Measurements from ENCODE around the gene PDSS1.
"Not testable (repeated sequence)": the region's sequence is repeated elsewhere in the genome, so short reads cannot be mapped to it uniquely, and the experiment has no call there.

DNA sequence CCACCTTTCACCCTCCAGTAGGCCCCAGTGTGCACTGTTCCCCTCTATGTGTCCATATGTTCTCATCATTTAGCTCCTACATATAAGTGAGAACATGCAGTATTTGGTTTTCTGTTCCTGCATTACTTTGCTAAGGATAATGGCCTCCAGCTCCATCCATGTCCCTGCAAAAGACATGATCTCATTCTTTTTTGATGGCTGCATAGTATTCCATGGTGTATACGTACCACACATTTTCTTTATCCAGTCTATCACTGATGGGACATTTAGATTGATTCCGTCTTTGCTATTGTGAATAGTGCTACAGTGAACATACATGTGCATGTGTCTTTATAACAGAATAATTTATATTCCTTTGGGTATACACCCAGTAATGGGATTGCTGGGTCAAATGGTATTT, 92.3 kb downstream of the PDSS1 start:
- TF ChIP-seq, protein P1, sequence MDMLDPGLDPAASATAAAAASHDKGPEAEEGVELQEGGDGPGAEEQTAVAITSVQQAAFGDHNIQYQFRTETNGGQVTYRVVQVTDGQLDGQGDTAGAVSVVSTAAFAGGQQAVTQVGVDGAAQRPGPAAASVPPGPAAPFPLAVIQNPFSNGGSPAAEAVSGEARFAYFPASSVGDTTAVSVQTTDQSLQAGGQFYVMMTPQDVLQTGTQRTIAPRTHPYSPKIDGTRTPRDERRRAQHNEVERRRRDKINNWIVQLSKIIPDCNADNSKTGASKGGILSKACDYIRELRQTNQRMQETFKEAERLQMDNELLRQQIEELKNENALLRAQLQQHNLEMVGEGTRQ (IDR thresholded peaks at IDR 0.05; ENCODE audit: low read depth, low read length) = not testable (repeated sequence)
- TF ChIP-seq, protein P1 (CRISPR knock-in tag; IDR thresholded peaks at IDR 0.05; ENCODE audit: borderline replicate concordance) = not testable (repeated sequence)
- TF ChIP-seq ATF7 (IDR thresholded peaks at IDR 0.05); ATF7 (CRISPR knock-in tag; IDR thresholded peaks at IDR 0.05); HOXD1 (CRISPR knock-in tag; IDR thresholded peaks at IDR 0.05); ZFP41 (CRISPR knock-in tag; IDR thresholded peaks at IDR 0.05; ENCODE audit: borderline replicate concordance); POLR2AphosphoS5 (IDR thresholded peaks at IDR 0.05; ENCODE audit: low read depth, low read length); MEIS2 (CRISPR knock-in tag; IDR thresholded peaks at IDR 0.05): not testable (repeated sequence)
- TF ChIP-seq, protein P2, sequence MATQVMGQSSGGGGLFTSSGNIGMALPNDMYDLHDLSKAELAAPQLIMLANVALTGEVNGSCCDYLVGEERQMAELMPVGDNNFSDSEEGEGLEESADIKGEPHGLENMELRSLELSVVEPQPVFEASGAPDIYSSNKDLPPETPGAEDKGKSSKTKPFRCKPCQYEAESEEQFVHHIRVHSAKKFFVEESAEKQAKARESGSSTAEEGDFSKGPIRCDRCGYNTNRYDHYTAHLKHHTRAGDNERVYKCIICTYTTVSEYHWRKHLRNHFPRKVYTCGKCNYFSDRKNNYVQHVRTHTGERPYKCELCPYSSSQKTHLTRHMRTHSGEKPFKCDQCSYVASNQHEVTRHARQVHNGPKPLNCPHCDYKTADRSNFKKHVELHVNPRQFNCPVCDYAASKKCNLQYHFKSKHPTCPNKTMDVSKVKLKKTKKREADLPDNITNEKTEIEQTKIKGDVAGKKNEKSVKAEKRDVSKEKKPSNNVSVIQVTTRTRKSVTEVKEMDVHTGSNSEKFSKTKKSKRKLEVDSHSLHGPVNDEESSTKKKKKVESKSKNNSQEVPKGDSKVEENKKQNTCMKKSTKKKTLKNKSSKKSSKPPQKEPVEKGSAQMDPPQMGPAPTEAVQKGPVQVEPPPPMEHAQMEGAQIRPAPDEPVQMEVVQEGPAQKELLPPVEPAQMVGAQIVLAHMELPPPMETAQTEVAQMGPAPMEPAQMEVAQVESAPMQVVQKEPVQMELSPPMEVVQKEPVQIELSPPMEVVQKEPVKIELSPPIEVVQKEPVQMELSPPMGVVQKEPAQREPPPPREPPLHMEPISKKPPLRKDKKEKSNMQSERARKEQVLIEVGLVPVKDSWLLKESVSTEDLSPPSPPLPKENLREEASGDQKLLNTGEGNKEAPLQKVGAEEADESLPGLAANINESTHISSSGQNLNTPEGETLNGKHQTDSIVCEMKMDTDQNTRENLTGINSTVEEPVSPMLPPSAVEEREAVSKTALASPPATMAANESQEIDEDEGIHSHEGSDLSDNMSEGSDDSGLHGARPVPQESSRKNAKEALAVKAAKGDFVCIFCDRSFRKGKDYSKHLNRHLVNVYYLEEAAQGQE (IDR thresholded peaks at IDR 0.05; ENCODE audit: borderline replicate concordance in 1 of 2, low read depth in 1 of 2, low read length in 2 of 2) = not testable (repeated sequence)
- TF ChIP-seq, protein P3, sequence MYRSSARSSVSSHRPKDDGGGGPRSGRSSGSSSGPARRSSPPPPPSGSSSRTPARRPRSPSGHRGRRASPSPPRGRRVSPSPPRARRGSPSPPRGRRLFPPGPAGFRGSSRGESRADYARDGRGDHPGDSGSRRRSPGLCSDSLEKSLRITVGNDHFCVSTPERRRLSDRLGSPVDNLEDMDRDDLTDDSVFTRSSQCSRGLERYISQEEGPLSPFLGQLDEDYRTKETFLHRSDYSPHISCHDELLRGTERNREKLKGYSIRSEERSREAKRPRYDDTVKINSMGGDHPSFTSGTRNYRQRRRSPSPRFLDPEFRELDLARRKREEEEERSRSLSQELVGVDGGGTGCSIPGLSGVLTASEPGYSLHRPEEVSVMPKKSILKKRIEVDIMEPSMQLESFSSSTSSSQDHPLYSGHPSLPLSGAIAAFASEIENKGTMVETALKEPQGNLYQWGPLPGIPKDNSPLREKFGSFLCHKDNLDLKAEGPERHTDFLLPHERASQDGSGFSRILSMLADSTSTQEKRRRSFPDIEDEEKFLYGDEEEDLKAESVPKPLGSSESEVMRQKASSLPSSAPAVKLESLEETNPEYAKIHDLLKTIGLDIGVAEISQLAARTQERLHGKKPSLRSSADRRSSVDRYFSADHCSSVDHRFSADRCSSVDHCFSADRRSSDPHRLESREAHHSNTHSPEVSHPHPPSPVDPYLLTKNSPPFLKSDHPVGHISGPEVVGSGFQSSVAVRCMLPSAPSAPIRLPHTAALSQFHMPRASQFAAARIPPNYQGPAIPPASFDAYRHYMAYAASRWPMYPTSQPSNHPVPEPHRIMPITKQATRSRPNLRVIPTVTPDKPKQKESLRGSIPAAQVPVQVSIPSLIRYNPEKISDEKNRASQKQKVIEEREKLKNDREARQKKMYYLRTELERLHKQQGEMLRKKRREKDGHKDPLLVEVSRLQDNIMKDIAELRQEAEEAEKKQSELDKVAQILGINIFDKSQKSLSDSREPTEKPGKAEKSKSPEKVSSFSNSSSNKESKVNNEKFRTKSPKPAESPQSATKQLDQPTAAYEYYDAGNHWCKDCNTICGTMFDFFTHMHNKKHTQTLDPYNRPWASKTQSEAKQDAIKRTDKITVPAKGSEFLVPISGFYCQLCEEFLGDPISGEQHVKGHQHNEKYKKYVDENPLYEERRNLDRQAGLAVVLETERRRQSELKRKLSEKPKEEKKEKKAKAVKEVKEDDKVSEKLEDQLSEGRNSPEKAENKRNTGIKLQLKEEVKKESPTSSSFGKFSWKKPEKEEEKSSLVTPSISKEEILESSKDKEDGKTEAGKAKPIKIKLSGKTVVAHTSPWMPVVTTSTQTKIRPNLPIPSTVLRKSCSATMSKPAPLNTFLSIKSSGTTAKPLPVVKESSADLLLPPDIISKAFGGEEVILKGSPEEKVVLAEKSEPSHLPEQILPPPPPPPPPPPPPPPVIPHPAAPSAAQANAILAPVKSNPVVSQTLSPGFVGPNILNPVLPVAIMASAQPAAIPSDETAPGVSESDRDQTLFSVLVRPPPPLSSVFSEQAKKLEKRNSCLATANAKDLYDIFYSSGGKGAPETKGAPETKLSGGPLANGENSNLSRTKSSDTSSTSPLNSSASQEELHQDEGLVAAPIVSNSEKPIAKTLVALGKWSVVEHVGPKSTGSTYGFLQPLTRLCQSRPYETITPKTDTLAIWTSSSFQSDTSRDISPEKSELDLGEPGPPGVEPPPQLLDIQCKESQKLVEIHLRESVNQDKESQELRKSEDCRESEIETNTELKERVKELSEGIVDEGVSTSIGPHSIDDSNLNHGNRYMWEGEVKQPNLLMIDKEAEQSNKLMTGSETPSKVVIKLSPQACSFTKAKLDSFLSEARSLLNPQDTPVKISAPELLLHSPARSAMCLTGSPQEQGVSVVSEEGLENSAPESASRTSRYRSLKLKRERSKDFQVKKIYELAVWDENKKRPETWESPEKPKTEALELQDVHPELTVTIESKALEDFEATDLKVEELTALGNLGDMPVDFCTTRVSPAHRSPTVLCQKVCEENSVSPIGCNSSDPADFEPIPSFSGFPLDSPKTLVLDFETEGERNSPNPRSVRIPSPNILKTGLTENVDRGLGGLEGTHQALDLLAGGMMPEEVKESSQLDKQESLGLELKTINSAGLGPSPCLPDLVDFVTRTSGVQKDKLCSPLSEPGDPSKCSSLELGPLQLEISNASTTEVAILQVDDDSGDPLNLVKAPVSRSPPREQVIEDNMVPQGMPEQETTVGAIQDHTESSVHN (CRISPR knock-in tag; IDR thresholded peaks at IDR 0.05) = not testable (repeated sequence)

Measured in HepG2 (cell line).